H9 (cell line): ENCODE measurements around the gene THSD7B. TPM values are rescaled to one million over a fixed set of nuclear protein-coding genes. Genes with fewer than 3 reads are reported as not detected.

Experiments used
- DNase-seq: peaks from one replicate; pipeline ENCODE4 v3.0.0-alpha.2; 2017
- H2AFZ ChIP-seq: one replicate; pipeline ENCODE4 v1.6.1; 2013; ENCODE audit warnings: mild to moderate bottlenecking, low read length, control low read depth, moderate library complexity
- H2AK5ac ChIP-seq: 2 replicates; pipeline ENCODE4 v1.6.1; 2013; ENCODE audit warnings: low read length, control low read depth, mixed read lengths; ENCODE audit not compliant: insufficient read length
- H2BK120ac ChIP-seq: one replicate; pipeline ENCODE4 v1.6.1; 2013; ENCODE audit warnings: low read depth, mild to moderate bottlenecking, low read length, control low read depth, inconsistent platforms; ENCODE audit not compliant: poor library complexity, severe bottlenecking
- H2BK12ac ChIP-seq: 2 replicates; pipeline ENCODE4 v1.6.1; 2013; ENCODE audit warnings: low read length, control low read depth, mixed read lengths, low read depth; ENCODE audit not compliant: insufficient read length
- H2BK15ac ChIP-seq: 2 replicates; pipeline ENCODE4 v1.6.1; 2013; ENCODE audit warnings: low read depth, low read length, control low read depth
- H2BK20ac ChIP-seq: one replicate; pipeline ENCODE4 v1.6.1; 2013; ENCODE audit warnings: low read depth, mild to moderate bottlenecking, low read length, control low read depth, inconsistent platforms; ENCODE audit not compliant: poor library complexity, severe bottlenecking
- H2BK5ac ChIP-seq: 2 replicates; pipeline ENCODE4 v1.6.1; 2013; ENCODE audit warnings: low read length, control low read depth, mixed read lengths; ENCODE audit not compliant: insufficient read length
- H3K14ac ChIP-seq: 2 replicates; pipeline ENCODE4 v1.6.1; 2013; ENCODE audit warnings: low read length, control low read depth; ENCODE audit not compliant: insufficient read depth
- H3K18ac ChIP-seq: 2 replicates; pipeline ENCODE4 v1.6.1; 2013; ENCODE audit warnings: low read depth, mild to moderate bottlenecking, mixed read lengths, low read length, control low read depth; ENCODE audit not compliant: insufficient read length
- H3K23ac ChIP-seq: 2 replicates; pipeline ENCODE4 v1.6.1; 2013; ENCODE audit warnings: low read length, control low read depth, mixed read lengths, low read depth; ENCODE audit not compliant: insufficient read length
- H3K23me2 ChIP-seq: 2 replicates; pipeline ENCODE4 v1.6.1; 2013; ENCODE audit warnings: low read depth, mild to moderate bottlenecking, mixed read lengths, low read length, control low read depth; ENCODE audit not compliant: insufficient read length, poor library complexity, severe bottlenecking
- H3K27ac ChIP-seq: 2 replicates; pipeline ENCODE4 v1.5.1; 2013; ENCODE audit warnings: low read length, control low read depth, mixed read lengths, low read depth; ENCODE audit not compliant: insufficient read length
- H3K27me3 ChIP-seq: 2 replicates; pipeline ENCODE4 v1.6.1; 2013; ENCODE audit warnings: low read length, control low read depth, inconsistent platforms; ENCODE audit not compliant: insufficient read depth
- H3K4ac ChIP-seq: 2 replicates; pipeline ENCODE4 v1.6.1; 2013; ENCODE audit warnings: low read depth, mild to moderate bottlenecking, control low read depth, inconsistent platforms, low read length, moderate library complexity
- H3K4me1 ChIP-seq: 2 replicates; pipeline ENCODE4 v1.6.1; 2013; ENCODE audit warnings: low read length, control low read depth, inconsistent platforms; ENCODE audit not compliant: insufficient read depth
- H3K4me2 ChIP-seq: 2 replicates; pipeline ENCODE4 v1.6.1; 2013; ENCODE audit warnings: low read length, control low read depth, mixed read lengths; ENCODE audit not compliant: insufficient read length, insufficient read depth
- H3K56ac ChIP-seq: 2 replicates; pipeline ENCODE4 v1.6.1; 2013; ENCODE audit warnings: low read depth, mild to moderate bottlenecking, mixed read lengths, low read length, control low read depth; ENCODE audit not compliant: insufficient read length
- H3K79me1 ChIP-seq: 2 replicates; pipeline ENCODE4 v1.6.1; 2013; ENCODE audit warnings: low read depth, mild to moderate bottlenecking, moderate library complexity, low read length, control low read depth, inconsistent platforms; ENCODE audit not compliant: insufficient read depth, poor library complexity, severe bottlenecking
- H3K79me2 ChIP-seq: 2 replicates; pipeline ENCODE4 v1.6.1; 2013; ENCODE audit warnings: low read length, control low read depth, inconsistent platforms; ENCODE audit not compliant: insufficient read depth
- H3K9ac ChIP-seq: 2 replicates; pipeline ENCODE4 v1.6.1; 2013; ENCODE audit warnings: low read length, control low read depth, mixed read lengths; ENCODE audit not compliant: insufficient read length; ENCODE audit errors: extremely low read depth
- H3K9me3 ChIP-seq: one replicate; pipeline ENCODE4 v1.6.1; 2013; ENCODE audit warnings: low read depth, low read length, inconsistent platforms; ENCODE audit not compliant: control insufficient read depth
- H3T11ph ChIP-seq: one replicate; pipeline ENCODE4 v1.6.1; 2013; ENCODE audit warnings: mild to moderate bottlenecking, low read length, control low read depth, inconsistent platforms
- H4K20me1 ChIP-seq: one replicate; pipeline ENCODE4 v1.6.1; 2013; ENCODE audit not compliant: control insufficient read depth, insufficient read length, insufficient read depth
- H4K5ac ChIP-seq: 2 replicates; pipeline ENCODE4 v1.6.1; 2013; ENCODE audit warnings: low read depth, mild to moderate bottlenecking, mixed read lengths, low read length, control low read depth; ENCODE audit not compliant: insufficient read length
- H4K8ac ChIP-seq: replicated peaks from 2 replicates; pipeline ENCODE4 v1.6.1; 2013; ENCODE audit warnings: low read length, control low read depth, mixed read lengths, low read depth; ENCODE audit not compliant: insufficient read length
- H4K91ac ChIP-seq: 2 replicates; pipeline ENCODE4 v1.6.1; 2013; ENCODE audit warnings: low read depth, mild to moderate bottlenecking, moderate library complexity, mixed read lengths, low read length, control low read depth; ENCODE audit not compliant: insufficient read length
- H3K27ac Mint-ChIP-seq, 3 experiments: 2 replicates in 2 of 3; 3 replicates in 1 of 3; pipeline ENCODE4 v1.8.0; 2020 to 2021; ENCODE audit warnings: mixed read lengths in 3 of 3, mild to moderate bottlenecking in 1 of 3, moderate library complexity in 1 of 3
- H3K27me3 Mint-ChIP-seq: 2 replicates; pipeline ENCODE4 v1.8.0; 2021; ENCODE audit warnings: low read depth, mild to moderate bottlenecking, moderate library complexity, mixed read lengths
- H3K36me3 Mint-ChIP-seq, 3 experiments: 2 replicates in 2 of 3; 3 replicates in 1 of 3; pipeline ENCODE4 v1.8.0; 2020 to 2021; ENCODE audit warnings: low read depth in 3 of 3, mixed read lengths in 3 of 3; ENCODE audit not compliant: insufficient read depth in 1 of 3
- H3K4me1 Mint-ChIP-seq, 2 experiments: 2 replicates each; pipeline ENCODE4 v1.8.0; 2020; ENCODE audit warnings: mixed read lengths in 2 of 2
- H3K4me3 Mint-ChIP-seq, 2 experiments: 2 replicates in 1 of 2; 3 replicates in 1 of 2; pipeline ENCODE4 v1.8.0; 2020 to 2021; ENCODE audit warnings: mild to moderate bottlenecking in 2 of 2, mixed read lengths in 2 of 2, moderate library complexity in 1 of 2
- H3K9me3 Mint-ChIP-seq, 2 experiments: 2 replicates in 1 of 2; 3 replicates in 1 of 2; pipeline ENCODE4 v1.8.0; 2020; ENCODE audit warnings: mild to moderate bottlenecking in 2 of 2, mixed read lengths in 2 of 2, moderate library complexity in 1 of 2
- CTCF ChIP-seq: fragments of 200-600 bp; sonication (generic); conservative IDR thresholded peaks from 3 replicates; pipeline ENCODE4 v1.8.0; 2021; ENCODE audit warnings: antibody characterized with exemption, mild to moderate bottlenecking
- whole genome bisulfite sequencing: extraction: QIAGEN DNeasy Blood & Tissue Kit; methylation state at CpG from one replicate; pipeline ENCODE4 v1.1.7; 2013; ENCODE audit warnings: missing lambda C conversion rate, low lambda C conversion rate, mixed read lengths; ENCODE audit not compliant: insufficient read length; ENCODE audit errors: extremely low coverage; 5-methylcytosine and 5-hydroxymethylcytosine counted together
- total RNA-seq: library from RNA; stranded (reverse); gene quantifications from 2 replicates; pipeline ENCODE4 v1.2.1, GENCODE V29; 2021

Gene THSD7B
- total RNA-seq, 1 experiment from 2014 or later: 0.85 TPM

GRCh38 chr2:137345994-137346393 lies 580.6 kb downstream of the THSD7B start:
- Histone ChIP-seq H3T11ph (no peak overlapping the region), H4K8ac (no peak overlapping the region), H3K79me2 (no peaks in the 10 kb centered on the region), H3K27ac (no peak overlapping the region), H3K14ac (no peak overlapping the region), H4K20me1 (no peaks in the 10 kb centered on the region), H2BK20ac (no peak overlapping the region), H3K79me1 (no peaks in the 10 kb centered on the region), H4K5ac (no peak overlapping the region), H3K23ac (no peak overlapping the region), H3K23me2 (no peaks in the 10 kb centered on the region), H3K4me1 (no peaks in the 10 kb centered on the region), H2BK120ac (no peak overlapping the region), H3K27me3 (no peaks in the 10 kb centered on the region), H4K91ac (no peak overlapping the region), H2BK12ac (no peak overlapping the region), H3K9me3 (no peaks in the 10 kb centered on the region), H3K56ac (no peak overlapping the region), H3K18ac (no peak overlapping the region), H3K4ac (no peak overlapping the region), H3K4me2 (no peak overlapping the region), H2BK5ac (no peak overlapping the region), H2AK5ac (no peak overlapping the region), H3K9ac (no peak overlapping the region), H2AFZ (no peak overlapping the region), H2BK15ac (no peak overlapping the region)
- H3K9me3 Mint-ChIP-seq: no peaks in the 10 kb centered on the region
- no peaks in the 10 kb centered on the region for H3K4me1 Mint-ChIP-seq
- WGBS: no CpG with 5 or more reads among the region's 4 CpGs
- no peak for DNase-seq
- H3K27ac Mint-ChIP-seq: no peak overlapping the region
- H3K27me3 Mint-ChIP-seq: no peaks in the 10 kb centered on the region
- no peak for TF ChIP-seq CTCF
- H3K4me3 Mint-ChIP-seq: no peak overlapping the region
- no peaks in the 10 kb centered on the region for H3K36me3 Mint-ChIP-seq
